Measurements from ENCODE around the gene IGFBP7.

Gene IGFBP7

DNA sequence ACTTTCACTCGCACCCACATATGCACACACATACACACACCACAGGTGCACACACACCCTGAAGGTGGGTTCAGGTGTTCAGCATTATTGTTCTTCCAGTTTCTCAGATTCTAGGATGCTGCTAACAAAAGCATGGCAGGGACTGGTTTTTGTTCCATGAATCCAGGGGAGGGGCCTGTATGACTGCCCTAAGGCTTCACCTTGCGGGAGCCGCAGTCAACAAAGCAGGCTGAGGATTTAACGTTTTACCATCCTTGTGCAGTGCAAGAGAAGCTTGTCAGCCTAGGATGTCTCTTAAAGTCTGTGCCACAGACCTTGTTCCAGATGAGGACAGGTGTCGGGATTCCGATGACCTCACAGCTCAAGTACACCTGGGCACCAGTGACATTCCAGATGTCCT is 69.7 kb downstream of the IGFBP7 start:
- no peak for DNase-seq (ENCODE audit: low read depth)

DNA sequence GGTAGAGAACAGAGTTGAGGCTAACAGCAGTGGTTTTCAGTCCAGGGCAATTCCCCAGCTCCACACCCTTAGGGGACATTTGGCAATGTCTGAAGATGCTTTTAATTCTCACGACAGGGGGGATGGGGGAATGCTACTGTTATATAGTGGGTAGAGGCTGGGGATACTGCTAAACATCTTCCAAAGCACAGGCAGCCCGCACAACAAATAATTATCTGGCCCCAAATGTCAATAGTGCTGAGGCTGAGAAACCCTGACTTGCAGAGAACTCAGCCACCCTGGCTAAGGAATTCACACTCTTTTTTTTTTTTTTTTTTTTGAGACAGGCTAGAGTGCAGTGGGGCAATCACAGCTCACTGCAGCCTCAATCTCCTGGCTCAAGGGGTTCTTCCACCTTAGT is 70.8 kb downstream of the IGFBP7 start:
- DNase-seq (ENCODE audit: low read depth) = no peak

DNA sequence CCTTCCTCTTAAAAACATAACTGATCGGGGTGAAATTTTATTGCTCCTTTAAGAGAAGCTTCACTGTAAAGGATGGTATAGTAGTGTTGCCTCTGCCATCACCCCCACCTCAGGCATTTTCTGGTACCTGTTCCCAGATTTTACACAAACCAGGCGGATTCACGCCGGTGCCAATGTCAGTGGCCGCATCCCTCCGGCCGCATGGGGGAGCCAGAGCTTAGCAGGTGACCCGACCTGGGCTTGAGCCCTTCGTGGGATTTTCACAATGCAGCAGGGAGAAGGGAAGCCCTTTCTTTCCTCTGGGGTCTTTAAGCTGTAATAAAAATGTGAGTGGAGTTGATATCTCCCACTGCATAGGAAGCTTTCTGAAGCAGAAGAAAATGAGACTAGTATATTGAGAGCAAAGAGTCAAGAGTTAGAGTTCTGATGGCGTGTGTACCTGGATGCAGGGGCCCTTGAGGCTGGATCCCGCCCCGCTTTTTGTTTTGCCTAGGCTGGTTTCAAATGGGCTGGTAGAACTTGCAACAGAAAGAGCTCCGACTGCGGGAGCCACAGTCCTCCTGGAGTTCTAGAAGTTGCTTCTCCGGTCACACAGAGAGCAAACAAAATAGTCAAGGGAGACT is 72.1 kb downstream of the IGFBP7 start:
- no peak for DNase-seq (ENCODE audit: low read depth)

DNA sequence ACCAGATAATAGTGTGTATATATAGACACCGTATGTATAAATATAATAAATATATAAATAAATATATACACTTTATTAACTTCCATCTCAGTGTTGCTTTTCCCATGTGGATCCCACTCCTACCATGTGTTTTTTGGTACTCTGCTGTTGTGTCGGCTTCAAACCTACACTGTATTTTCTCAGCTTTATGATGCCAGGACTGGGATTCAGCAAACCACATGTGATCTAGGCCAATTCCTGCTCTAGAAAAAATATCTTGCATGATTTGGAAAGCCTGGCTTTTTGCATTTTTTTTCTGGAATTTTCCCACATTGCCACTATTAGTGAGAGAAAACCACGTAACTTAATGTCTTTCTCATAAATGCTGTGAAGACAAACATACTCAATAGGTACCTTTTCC is 75.7 kb downstream of the IGFBP7 start:
- no peak for DNase-seq (ENCODE audit: low read depth)

DNA sequence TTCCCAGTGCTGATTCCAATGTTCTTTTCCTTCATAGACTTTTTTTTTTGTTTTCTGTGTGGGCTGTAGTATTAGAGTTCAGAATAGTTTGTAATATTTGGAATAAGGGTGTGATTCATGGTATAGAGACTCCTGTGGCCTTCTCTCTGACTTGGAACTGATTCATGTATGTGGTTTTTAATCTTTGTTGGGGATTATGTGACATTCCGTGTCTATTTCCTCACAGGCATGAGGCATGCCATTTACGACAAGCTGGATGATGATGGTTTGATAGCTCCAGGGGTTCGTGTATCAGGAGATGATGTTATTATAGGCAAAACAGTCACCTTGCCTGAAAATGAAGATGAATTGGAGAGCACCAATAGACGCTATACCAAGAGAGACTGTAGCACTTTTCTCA is 87.1 kb downstream of the IGFBP7 start:
- DNase-seq (ENCODE audit: low read depth) = no peak

DNA sequence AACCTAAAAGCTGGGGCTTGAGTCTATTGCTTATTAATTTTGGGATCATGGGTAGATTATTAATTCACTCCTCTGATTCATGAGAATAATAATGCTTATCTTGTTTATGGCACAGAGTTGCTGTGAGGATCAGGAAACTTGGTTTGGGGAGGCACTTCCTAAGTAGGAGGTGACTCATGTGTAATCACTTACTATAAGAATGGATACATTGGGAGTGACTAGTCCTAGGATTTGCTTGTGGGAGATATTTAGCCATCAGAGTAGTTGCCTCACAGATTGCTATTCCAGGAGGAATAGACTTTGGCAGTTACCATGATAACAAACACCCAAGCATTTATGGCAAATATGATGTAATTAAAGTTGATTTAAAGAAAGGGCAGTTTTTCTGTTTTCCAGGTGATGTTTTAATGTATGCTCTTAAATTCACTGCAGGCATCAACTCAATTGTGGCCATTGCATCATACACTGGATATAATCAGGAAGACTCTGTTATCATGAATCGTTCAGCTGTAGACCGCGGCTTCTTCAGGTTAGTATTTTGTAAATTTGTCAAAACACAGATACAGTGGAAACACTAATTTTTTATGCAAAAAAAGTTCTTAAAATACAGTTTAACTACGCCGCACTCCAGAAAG is 89.6 kb downstream of the IGFBP7 start:
- no peak for DNase-seq (ENCODE audit: low read depth)

DNA sequence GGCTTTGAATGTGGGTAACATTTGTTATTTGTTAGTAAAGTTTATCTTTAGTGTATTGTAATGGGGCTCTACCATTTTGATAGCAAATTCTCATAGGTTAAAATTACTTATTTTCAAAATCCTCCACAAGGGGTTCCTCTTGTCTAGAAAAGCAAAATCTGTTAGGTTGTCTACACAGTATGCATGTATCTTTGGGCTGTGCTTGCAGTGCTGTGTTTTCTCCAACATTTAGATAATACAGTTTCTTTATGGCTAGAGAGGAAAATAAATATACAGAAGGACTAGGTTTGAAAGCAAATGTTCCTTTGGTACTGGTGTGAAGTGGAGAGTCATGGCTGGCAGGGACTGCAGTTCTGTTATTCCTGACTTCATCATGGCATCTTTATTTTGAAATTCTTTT is 91.2 kb downstream of the IGFBP7 start:
- DNase-seq (ENCODE audit: low read depth) = no peak

DNA sequence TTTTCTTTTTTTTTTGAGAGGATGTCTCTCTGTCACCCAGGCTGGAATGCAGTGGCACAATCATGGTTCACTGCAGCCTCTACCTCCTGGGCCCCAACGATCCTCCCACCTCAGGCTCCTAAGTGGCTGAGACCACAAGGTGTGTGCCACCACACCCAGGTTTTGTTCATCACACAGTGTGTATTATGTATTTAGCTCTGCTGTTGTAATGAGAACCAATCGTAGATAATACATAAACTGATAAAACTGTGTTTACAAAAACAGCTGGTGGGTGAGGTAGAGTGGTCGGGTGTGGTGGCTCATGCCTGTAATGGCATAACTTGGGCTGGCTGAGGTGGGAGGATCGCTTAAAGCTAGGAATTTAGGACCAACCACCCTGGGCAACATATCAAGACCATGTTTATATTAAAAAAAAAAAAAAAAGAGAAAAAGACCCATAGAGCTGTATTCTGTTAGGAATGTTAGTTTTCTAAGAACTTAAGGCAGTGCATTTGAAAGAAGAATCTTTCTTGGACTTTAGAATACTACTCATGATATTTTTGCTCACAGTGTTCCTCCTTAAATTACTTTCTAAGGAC is 96.6 kb downstream of the IGFBP7 start:
- DNase-seq (ENCODE audit: low read depth) = no peak

DNA sequence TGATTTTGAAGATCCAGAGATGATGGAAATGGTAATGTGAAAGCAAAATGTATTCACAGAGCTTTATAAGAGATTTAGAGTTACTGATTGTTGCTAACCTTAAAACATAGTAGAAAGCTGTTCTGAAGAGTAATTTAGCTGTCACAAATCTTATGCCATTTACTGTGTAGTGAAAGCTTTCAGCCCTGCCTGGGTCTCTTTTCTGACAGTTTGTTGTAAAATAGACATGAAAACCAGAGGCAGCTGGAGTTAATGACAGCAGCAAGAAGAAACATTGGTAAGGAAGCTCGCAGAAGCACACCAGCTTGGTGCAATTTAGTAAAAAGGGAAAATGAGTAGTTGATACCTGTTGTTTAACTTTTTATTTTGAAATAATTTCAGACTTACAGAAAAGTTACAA is 110.4 kb downstream of the IGFBP7 start:
- DNase-seq (ENCODE audit: low read depth) = no peak

DNA sequence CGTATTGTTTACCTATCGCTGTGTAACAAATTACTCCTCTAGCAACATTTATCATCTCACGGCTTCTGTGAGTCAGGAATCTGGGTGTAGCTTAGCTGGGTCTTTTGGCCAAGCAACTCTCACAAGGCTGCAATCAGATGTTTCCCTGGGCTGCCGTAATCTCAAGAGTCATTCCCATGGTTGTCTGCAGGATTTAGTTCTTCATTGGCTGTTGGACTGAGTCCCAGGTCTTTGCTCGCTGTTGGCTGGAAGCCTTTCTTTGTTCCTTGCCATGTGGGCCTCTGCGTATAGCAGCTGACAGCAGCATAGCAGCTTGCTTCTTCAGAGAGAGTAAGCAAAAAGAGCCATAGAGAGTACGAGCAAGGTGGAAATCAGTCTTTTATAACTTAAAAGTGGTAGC is 114.7 kb downstream of the IGFBP7 start:
- no peak for DNase-seq (ENCODE audit: low read depth)

DNA sequence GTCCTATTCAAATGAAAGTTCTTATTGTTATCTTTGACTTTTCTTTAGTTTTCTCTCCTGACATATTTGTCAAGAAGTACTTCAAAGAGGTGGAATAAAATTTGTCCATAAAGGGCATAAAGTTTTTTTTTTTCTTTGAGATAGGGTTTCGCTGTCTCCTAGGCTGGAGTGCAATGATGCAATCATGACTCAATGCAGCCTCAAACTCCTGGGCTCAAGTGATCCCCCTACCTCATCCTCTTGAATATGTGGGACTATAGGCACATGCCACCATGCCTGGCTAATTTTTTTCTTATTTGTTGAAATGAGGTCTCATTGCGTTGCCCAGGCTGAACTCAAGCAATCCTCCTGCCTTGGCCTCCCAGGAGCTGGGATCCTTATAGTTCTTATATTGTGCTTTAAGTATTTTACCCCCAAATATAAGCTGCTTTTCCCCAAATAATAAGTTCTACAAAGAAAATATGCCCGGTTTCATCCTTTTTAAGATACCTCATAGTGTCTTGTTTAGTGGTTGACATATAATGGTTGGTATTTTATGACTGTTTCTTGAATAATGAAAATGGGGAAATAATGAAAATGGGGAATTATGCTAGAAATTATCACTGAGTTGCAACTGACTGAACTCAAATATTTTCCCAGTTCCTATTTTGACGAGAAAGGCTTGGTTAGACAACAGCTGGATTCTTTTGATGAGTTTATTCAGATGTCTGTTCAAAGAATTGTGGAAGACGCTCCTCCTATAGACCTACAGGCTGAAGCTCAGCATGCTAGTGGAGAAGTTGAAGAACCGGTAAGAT is 119.9 kb downstream of the IGFBP7 start:
- no peak for DNase-seq (ENCODE audit: low read depth)

DNA sequence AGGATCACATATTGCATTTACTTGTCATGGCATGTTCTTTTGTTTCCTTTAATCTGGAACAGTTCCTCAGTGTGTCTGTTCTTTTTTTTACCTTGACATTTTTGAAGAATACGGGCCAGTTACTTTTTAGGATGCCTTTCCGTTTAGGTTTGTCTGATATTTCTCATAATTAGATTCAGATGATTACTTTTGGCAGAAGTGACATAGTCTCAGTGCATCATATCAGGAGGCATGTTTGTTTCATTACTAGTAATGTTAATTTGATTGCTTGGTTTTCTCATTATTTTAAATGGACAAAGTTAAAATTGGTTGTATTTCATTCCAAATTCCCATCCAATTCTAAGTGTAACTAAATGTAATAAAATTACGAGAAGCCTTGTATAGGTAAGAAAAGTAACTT is 123.2 kb downstream of the IGFBP7 start:
- DNase-seq (ENCODE audit: low read depth) = no peak

DNA sequence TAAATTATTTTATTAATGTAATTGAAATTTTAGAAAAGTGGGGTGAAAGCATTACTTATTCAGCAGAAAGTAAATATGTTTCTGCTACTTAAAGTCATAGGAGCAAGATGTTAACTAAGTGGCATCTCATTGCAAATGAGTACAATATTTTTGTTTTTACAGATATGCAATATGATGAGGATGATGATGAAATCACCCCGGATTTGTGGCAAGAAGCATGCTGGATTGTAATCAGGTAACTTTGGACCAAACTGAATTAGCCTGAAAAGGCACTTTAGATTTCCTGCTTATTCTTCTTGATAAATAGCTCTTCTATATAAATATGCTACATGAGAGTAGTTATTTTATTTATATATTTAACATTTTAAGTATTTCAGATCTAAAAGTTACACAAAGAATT is 124.0 kb downstream of the IGFBP7 start:
- no peak for DNase-seq (ENCODE audit: low read depth)

DNA sequence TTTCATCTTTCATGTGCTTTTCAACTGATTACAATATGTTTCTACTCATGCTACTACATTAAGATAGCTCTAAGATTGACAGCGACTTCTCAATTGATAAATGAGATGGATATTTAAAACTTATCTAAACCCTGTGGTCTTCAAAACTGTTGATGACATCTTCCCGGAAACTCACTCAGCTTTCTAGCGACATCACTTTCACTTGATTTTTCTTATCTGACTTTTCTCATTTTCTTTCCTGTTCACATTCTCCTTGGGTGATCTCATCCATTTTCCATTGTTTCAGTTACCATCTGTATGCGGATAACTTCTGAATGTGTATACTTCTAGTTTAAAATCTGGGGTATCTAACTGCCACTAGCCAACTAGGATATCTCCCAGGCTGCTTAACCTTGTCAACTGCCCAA is 128.4 kb downstream of the IGFBP7 start:
- no peak for DNase-seq (ENCODE audit: low read depth)

Measured in activated T-helper 9 cell treated with anti-CD3 and anti-CD28 coated beads, Interleukin-2, amount 50 U/mL, for 16 hours (primary cell).